ENCODE measurements around the gene ZNF219.
A peak's percentile ranks its signal among the peaks of the same experiment; 100 is the strongest.
"Not testable (repeated sequence)": the region's sequence is repeated elsewhere in the genome, so short reads cannot be mapped to it uniquely, and the experiment has no call there.

ZNF219 gene

GRCh38 chr14:21043387-21043973 is 55.0 kb downstream of the ZNF219 start:
- no peak for DNase-seq (ENCODE audit: low read depth)
- H3K4me3 ChIP-seq (ENCODE audit: low read length): no peak overlapping the region

GRCh38 chr14:21042918-21043317 is 55.5 kb downstream of the ZNF219 start:
- TF ChIP-seq, protein P1, sequence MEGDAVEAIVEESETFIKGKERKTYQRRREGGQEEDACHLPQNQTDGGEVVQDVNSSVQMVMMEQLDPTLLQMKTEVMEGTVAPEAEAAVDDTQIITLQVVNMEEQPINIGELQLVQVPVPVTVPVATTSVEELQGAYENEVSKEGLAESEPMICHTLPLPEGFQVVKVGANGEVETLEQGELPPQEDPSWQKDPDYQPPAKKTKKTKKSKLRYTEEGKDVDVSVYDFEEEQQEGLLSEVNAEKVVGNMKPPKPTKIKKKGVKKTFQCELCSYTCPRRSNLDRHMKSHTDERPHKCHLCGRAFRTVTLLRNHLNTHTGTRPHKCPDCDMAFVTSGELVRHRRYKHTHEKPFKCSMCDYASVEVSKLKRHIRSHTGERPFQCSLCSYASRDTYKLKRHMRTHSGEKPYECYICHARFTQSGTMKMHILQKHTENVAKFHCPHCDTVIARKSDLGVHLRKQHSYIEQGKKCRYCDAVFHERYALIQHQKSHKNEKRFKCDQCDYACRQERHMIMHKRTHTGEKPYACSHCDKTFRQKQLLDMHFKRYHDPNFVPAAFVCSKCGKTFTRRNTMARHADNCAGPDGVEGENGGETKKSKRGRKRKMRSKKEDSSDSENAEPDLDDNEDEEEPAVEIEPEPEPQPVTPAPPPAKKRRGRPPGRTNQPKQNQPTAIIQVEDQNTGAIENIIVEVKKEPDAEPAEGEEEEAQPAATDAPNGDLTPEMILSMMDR (IDR thresholded peaks at IDR 0.05; ENCODE audit: insufficient read depth, low read depth, low read length, missing control alignments): no peak
- DNase-seq (ENCODE audit: low read depth): no peak
- no peak overlapping the region for H3K4me3 ChIP-seq (ENCODE audit: low read length)

More at GRCh38 chr14:21043387-21043973, 55.0 kb downstream of the ZNF219 start:
- TF ChIP-seq, protein P1 (IDR thresholded peaks at IDR 0.05; ENCODE audit: insufficient read depth, low read depth, low read length, missing control alignments): no peak

GRCh38 chr14:21041676-21042433 is 56.6 kb downstream of the ZNF219 start, which contains the start of gene RNASE7:
Gene RNASE7 (plus strand): TSS chr14:21042362. CDS start chr14:21042993, 631 bp downstream.
- DNase-seq (ENCODE audit: low read depth): peak; percentile 98
- H3K4me3 ChIP-seq (ENCODE audit: low read length): peak within 1 kb of the TSS; percentile 21
- TF ChIP-seq, protein P1 (IDR thresholded peaks at IDR 0.05; ENCODE audit: insufficient read depth, low read depth, low read length, missing control alignments): no peak

- not testable (repeated sequence) for DNase-seq (ENCODE audit: low read depth); H3K4me3 ChIP-seq (ENCODE audit: low read length)
These were observed 57.5 kb downstream of the ZNF219 start for GRCh38 chr14:21040941-21041340.

DNA sequence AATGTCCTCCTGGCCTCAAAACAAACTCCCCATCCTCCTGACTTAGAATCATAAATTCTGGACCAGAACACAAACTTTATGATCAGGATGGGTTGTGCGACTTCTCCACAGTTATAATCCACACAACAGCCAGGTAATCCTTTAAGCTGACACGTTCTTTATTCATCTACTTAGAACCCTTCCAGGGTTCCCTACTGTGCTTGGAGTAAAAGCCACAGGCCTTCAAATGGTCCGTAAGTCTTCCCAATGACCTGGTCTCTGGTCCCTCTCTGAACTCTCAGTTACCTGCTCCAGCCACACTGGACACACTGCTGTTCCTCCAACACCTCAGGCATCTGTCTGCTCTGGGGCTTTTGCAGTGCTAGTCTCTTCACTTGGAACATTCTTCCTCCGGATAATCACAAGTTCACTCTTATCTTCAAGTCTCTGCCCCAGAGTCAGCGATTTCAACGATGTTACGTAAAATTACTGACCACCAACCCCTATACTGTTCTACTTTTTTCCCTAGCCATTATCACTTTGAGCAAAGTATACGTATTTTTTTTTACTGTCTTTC is 58.0 kb downstream of the ZNF219 start:
- no peak for DNase-seq (ENCODE audit: low read depth)
- H3K4me3 ChIP-seq (ENCODE audit: low read length): no peak overlapping the region
- TF ChIP-seq, protein P1 (IDR thresholded peaks at IDR 0.05; ENCODE audit: insufficient read depth, low read depth, low read length, missing control alignments): no peak
